IPS-18c (cell line): ENCODE data around the gene C1orf21.

Source experiments
- H3K4me3 ChIP-seq: 2 replicates; pipeline ENCODE4 v1.7.0; 2013; ENCODE audit warnings: low read depth, mild to moderate bottlenecking, low read length, moderate library complexity; ENCODE audit not compliant: insufficient read depth
- H3K9me3 ChIP-seq: one replicate; pipeline ENCODE4 v1.6.1; 2013; ENCODE audit warnings: mild to moderate bottlenecking, low read length, moderate library complexity; ENCODE audit not compliant: control insufficient read depth, insufficient read depth

The C1orf21 gene

DNA sequence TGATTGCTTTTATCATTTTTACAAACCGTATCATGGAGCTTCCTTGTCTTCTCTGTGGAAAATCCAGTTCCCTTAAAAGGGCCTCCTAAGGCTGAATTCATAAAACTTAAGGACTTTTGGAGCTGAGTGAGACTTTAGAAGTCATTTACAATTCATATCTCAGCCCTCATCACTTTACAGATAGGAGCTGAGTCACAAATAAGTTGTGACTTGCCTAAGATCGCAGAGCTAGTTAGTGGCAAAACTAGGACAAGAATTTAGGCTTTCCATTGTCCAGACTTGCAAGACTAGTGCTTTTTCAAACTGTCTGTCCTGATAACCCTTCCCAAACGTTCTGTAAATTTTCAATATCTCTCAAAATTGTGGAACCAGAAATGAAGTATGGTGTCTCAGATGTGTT lies 37.3 kb downstream of the C1orf21 start:
- Histone ChIP-seq H3K4me3 (no peak overlapping the region), H3K9me3 (no peaks in the 10 kb centered on the region)

DNA sequence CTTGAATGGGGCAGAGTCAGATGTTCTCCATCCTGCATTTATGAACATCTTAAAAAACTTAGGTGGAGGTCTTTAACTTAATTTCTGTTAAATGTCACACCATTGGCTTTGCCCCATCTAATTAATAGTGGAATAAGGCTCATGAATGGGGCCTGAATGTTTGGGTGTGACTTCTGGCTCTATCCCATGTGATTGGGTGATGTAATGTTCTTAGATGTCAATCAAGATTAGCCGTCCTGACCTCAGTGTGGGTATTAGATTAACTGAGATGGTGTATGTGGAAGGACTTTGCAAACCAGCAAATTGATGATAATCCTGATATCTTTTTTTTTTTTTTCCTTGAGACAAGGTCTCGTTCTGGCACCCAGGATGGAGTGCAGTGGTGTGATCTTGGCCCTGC lies 38.1 kb downstream of the C1orf21 start:
- no peak overlapping the region for H3K4me3 ChIP-seq

DNA sequence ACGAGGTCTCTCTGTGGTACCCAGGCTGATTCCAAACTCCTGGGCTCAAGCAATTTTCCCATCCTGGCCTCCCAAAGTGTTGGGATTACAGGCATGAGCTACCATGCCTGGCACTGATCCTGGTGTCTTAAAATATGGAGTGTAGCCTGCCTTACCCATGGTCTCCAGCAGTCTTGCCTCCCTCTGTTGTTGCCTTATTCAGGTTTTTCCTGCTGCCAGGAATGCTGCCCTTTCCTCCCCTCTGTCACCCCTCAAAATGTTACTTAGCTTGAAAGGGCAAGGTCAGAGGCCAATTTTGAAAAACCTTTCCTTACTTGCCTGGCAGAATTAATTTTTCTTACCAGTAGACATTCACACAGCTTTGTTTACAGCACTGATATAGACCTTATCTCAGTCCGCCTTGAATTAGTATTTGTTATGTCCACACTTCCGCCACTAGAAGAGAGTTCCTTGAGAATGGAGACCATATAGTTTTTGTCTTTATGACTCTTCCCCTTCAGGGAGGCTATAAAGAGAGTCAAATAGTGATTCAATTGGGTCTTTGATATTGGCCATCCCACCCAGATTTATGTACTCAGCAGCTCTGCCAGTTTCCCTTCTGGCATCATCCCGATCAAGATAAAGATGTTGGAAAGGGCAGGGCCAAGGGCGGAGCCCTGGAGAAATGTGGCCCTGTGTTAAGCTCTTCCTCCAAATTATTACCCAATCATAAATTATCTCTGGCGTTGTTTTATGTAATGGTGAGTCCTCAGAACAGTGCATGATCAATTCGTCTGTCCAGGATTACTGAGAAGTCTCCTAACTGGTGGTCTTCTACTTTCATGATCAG lies 38.8 kb downstream of the C1orf21 start:
- Histone ChIP-seq H3K9me3 (no peaks in the 10 kb centered on the region), H3K4me3 (no peak overlapping the region)

More for the DNA sequence above, 38.1 kb downstream of the C1orf21 start:
- no peaks in the 10 kb centered on the region for H3K9me3 ChIP-seq

DNA sequence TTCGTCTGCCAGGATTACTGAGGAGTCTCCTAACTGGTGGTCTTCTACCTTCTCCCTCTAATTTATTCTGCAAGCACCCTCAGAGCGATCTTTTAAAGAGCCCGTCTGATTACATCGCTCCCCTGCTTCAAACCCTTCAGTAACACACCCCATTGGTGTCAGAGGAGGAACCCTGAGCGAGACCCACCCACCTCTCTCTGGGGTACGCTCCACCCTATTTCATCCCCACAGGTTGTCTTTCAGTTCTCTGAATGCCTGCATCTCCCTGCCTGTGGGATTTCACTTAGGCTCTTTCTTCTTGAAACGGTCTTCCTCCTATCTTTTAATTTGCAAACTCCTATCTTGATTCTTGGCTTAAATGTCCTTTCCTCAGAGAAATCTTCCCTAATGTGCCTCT lies 39.4 kb downstream of the C1orf21 start:
- H3K9me3 ChIP-seq = no peaks in the 10 kb centered on the region
- no peak overlapping the region for H3K4me3 ChIP-seq

DNA sequence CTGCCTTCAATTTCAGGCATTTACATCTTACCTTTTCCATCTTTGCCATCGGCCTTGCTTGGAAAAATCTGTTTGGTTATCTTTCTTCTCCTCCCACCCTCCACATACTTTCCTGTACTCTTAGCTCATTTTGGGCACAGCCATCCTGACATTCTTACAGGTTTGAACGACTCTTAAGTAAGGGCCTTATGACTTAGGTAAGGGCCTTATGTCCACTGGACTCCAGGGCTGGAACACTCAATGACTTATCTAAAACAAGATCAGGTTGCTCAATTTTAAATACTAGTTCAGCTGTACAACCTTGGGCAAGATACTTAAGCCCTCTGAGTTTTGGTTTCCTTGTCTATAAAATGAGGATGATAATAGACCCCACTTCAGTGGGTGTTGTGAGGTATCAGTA lies 40.9 kb downstream of the C1orf21 start:
- Histone ChIP-seq H3K4me3 (no peak overlapping the region), H3K9me3 (no peaks in the 10 kb centered on the region)

DNA sequence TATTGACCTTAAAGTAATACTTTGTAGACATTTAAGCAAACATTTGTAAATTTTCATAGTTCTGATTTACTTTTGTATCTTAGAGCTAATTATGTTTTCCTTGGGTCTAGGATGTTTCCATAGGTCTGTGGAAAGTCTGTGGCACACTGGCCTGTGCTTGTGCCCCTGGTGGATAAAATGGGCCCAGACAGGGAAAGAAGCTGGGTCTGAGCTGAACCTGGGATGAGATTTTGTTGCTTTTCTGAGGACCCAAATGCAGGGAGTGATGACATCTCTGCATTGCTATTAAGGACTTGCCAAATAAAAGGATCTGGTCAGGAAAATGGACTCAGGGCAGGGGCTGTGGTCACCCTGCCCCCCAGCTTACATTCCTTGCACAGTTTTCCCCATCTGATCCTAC lies 41.8 kb downstream of the C1orf21 start:
- Histone ChIP-seq H3K9me3 (no peaks in the 10 kb centered on the region), H3K4me3 (no peak overlapping the region)

DNA sequence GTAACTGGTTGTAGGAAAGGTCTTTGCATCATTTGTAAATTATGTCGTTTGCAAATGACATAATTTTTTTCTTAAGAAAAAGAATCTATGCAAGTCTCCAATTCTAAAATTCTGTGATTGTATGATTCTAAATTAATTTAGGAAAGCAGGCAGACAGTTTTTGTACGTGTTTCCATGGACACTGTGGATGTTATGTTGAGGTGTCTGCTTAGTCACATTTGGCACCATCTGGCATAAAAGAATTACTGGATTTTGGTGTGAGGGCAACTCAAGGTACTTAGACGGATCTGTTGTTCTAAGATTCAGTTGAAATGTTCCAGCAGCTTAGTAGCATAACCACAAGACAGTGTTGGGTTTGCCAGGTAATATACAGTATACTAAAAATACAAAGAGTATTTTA lies 42.5 kb downstream of the C1orf21 start:
- H3K9me3 ChIP-seq = no peaks in the 10 kb centered on the region
- no peak overlapping the region for H3K4me3 ChIP-seq

DNA sequence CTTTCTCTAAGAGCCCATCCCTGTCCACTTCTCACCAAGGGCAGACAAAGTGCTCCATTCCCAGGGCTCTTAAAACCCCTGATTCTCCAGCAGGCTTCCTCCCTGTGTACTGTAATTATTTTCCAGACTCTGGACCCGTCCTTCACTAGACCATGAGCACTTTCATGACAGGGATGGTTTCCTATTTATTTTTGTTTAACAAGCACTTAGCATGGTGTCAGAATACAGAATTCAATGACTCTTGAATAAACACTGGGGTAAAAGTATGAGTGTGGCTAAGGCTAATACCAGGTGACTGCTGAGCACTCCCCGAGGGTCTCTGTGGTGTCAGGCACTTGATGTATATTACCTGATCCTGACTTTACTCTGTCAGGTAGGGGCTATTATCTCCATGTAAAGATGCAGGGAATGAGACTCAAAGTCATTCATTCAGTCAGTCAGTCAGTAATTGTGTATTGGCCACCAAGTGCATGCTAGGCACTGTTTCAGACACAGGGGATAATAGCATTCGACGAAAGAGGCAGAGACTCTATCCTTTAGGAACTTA lies 47.2 kb downstream of the C1orf21 start:
- H3K4me3 ChIP-seq = no peak overlapping the region
- H3K9me3 ChIP-seq = peaks cover 2% of the 10 kb centered on the region

DNA sequence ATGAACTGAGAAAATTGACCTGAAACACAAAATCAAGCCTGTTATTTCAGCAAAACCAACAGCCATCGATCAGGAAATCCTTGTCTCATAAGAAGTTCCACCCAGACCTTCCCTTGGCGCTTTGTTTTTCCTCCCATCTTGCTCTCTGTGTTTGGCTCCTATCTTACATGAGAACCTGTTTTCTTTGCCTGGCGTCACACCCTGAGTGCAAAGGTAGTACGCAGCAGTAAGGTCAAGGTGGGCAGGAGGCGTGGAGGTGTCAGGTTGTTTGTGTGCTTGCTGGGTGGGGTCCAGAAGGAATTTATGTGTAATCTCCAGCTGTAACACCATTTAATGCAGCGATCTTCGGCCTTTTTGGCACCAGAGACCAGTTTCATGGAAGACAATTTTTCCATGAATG lies 50.5 kb downstream of the C1orf21 start:
- Histone ChIP-seq H3K9me3 (peaks cover 2% of the 10 kb centered on the region), H3K4me3 (no peak overlapping the region)

DNA sequence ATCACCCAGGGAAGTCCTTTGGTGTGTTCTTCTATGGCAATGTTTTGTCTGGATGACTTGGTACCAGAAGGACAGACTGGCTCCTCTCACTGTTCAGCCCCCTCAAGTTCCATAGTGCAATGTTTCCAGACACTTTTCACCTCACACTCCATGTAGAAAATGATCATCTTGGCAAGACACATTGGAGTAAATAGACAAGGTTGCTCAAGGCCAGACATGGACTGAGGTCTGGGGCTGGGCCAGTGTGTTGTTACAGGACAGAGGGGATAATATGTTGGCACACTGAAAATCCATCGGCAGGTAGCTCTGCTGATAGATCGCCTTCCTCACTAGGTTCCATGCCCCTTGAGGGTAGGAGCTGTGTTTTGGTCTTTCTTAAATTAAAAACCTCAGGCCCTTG lies 51.5 kb downstream of the C1orf21 start:
- Histone ChIP-seq H3K4me3 (no peak overlapping the region), H3K9me3 (peaks cover 2% of the 10 kb centered on the region)

DNA sequence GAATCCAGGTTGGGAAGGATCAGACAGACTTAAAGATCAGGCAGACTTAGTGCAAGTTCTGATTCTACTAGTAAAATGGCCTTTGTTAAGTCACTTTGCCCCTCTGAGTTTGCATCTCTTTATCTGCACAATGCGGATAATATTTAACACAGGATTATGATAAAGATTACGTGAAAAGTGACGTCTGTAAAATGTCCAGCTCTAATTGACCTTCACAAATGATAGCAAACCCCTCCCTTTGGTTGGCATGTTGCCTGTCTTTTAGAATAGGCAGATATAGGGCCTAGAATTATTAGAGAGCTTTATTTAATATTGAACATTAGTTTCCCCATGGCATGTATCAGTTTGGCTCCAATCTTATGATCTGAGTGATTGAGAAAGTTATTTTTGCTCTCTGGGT lies 55.4 kb downstream of the C1orf21 start:
- Histone ChIP-seq H3K4me3 (no peak overlapping the region), H3K9me3 (peaks cover 2% of the 10 kb centered on the region)

DNA sequence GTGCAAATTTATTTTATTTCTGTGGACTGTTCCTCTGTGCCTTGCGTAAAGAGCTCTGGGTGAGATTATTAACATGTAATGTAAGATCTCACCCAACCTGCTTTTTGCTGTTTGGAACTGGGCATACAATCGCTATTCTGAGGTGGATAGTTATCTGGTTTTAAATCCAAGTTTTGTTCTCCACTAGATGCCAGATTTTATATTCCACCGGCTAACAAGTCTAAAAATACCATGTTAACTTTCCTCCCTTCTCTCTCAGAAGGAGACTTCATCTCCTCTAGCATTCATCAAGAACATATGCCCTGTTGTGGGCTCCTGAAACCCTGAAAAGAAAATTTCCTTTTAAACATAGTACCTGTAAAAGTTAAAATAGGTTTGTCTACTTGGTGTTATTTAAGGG lies 56.4 kb downstream of the C1orf21 start:
- no peak overlapping the region for H3K4me3 ChIP-seq
- peaks cover 2% of the 10 kb centered on the region for H3K9me3 ChIP-seq

DNA sequence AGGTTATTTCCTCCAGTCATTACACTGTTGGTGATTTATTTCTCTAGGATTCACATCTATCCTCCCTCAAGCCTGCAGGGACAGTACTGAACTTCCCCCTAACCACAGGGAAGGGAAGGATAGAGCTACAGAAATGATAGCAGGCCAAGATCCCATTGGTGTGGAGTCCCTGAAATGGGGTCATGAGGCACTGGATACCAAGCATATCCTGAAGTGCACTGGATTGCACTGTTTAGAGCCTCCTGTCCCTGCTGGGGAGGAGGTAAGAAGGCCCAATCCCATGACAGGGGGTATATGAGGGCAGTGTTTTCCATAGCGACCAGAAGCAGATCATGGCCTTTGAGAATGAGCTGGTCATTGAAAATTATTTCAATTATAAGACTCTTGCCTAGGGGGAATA lies 56.8 kb downstream of the C1orf21 start:
- no peak overlapping the region for H3K4me3 ChIP-seq
- H3K9me3 ChIP-seq = no peaks in the 10 kb centered on the region

DNA sequence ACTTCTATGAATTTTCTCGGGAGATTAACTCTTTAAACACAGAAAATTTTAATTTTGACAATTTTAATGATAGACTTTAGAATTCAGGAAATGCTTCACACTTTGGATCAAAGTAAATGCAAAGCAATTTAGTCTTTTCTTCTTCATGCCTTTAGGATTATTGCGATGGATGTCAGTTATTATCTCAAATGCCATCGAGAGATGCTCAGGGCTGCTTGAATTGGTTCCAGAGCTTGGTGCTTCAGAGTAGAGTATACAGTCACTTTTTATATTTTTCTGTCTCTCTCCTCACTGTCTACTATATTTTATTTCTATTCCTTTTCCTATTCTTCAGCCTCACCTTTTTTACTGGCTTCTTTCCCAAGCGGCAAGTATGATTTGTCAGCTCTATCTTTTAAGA lies 59.2 kb downstream of the C1orf21 start:
- Histone ChIP-seq H3K9me3 (no peaks in the 10 kb centered on the region), H3K4me3 (no peak overlapping the region)

DNA sequence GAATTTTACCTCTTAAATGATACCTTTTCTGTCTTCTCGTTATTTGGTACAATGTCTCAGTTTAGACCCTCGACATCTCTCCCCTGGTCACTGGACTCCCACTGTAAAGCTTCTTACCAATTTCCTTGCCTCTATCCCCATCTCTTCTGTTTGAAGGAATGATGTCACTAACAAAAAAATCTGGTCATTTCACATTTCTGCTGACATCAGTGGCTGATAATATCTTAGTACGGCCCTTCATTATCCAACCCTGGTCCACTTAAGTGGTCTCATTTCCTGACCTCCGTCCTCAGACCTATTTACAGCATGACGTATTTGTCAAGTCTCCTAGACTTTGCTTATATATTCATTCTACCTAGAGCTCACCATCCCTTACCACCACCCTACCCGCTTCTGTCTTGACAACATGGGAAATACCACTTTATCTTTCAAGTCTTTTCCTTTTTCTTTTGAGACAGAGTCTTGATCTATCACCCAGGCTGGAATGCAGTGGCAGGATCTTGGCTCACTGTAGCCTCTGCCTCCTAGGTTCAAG lies 60.9 kb downstream of the C1orf21 start:
- H3K9me3 ChIP-seq = no peaks in the 10 kb centered on the region
- no peak overlapping the region for H3K4me3 ChIP-seq

DNA sequence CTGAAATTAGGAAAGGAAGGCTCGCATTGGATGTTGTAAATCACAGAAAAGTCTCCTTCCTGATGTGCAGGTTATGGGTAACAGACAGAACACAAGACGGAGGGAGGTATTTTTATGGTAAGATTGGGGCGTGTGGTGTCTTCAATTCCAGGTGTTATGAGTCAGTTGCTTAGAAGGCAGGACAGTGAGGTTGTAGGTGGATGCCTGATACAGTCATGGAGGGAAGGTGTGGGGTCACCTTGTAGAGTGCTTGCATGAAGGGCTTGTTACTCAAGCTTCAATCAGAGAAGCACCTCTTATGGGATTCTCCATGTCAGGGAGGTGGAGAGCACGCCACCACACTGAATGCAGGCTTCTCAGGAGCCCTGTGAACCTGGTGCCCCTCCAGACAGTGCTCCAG lies 63.1 kb downstream of the C1orf21 start:
- Histone ChIP-seq H3K9me3 (no peaks in the 10 kb centered on the region), H3K4me3 (no peak overlapping the region)

DNA sequence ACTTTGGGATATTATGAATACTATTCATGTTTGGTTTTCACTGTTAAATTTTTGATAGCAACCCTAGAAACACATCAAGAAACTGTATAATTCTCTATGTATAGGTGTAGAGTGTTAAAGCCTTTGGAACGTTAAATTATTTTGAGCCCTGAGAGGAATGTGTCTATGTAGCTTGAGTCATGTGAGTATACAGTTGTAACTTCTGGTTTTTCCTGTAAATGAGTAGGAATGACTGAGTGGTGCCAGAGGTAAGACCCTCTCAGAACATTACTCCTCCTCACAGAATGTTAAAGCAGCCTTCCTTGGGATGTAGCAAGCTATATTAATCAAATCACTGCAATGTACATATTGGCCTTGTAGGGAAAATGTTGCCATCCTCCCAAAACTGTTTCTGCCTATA lies 69.0 kb downstream of the C1orf21 start:
- no peaks in the 10 kb centered on the region for H3K9me3 ChIP-seq

DNA sequence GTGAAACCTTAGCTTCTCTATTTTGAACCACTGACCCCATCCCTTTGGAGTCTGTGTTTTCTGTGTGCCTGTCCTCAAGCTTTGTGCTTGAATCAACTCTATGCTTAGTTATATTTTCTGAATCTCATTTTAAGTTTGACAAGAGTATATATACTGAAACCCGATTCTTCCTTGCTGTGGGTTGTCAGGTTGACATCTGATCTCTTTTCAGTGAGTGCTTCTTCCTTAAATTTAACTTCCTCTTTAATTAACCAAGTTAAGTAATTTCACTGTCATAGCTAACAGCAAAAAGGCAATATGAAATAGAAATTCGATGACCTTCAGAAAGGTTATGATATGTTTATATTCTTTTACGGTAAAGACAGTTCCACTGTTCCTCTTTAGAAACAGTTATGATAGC lies 69.4 kb downstream of the C1orf21 start:
- Histone ChIP-seq H3K4me3 (no peak overlapping the region), H3K9me3 (no peaks in the 10 kb centered on the region)

More for the DNA sequence above, 69.0 kb downstream of the C1orf21 start:
- H3K4me3 ChIP-seq = no peak overlapping the region
